BE2C (cell line): ENCODE data around the gene TATDN2.

Experiments used
- DNase-seq: peaks from one replicate; pipeline ENCODE4 v3.0.0-alpha.2; 2020
- H3K27me3 ChIP-seq: fragments of 250-450 bp; sonication (Bioruptor Pico); 2 replicates; pipeline ENCODE4 v1.5.1; 2020; ENCODE audit warnings: mild to moderate bottlenecking
- H3K36me3 ChIP-seq: fragments of 250-450 bp; sonication (Bioruptor Pico); 2 replicates; pipeline ENCODE4 v1.5.1; 2020; ENCODE audit warnings: mild to moderate bottlenecking
- H3K4me1 ChIP-seq: fragments of 250-450 bp; sonication (Bioruptor Pico); 2 replicates; pipeline ENCODE4 v1.5.1; 2020
- H3K4me3 ChIP-seq: 2 replicates; pipeline ENCODE4 v1.5.1; 2011; ENCODE audit warnings: low read depth, low read length
- H3K9me3 ChIP-seq: fragments of 250-450 bp; sonication (Bioruptor Pico); 2 replicates; pipeline ENCODE4 v1.5.1; 2020
- CTCF ChIP-seq: IDR thresholded peaks from 2 replicates; pipeline ENCODE4 v1.5.1; 2012; ENCODE audit warnings: mild to moderate bottlenecking, low read depth, low read length

TATDN2 gene

DNA sequence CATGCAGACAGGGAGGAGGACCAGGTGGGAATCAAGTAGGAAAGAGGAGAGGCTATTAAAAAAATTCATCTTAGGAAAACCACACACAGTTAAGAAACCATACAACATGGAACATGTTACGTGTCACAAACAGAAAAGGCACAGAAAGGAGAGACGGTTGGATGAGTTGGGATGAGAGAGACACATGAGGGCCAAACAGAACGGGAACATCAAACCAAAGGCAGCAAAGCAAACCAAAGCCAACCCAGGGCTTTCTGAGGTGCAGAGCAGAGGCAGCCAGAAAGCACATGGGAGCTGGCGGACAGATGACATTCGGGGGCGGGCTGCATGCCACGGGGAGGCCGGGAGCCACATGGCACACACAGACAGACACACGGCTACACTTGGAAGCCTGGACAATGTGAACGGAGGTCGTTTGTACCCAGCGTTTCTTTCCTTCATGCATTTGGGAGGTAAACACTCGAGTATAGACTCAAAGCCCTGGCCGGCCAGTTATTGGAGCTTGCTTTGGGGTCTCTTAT lies 81.3 kb downstream of the TATDN2 start:
- Histone ChIP-seq H3K4me3 (no peak overlapping the region), H3K9me3 (no peaks in the 10 kb centered on the region), H3K36me3 (no peaks in the 10 kb centered on the region), H3K4me1 (no peaks in the 10 kb centered on the region), H3K27me3 (no peaks in the 10 kb centered on the region)
- no peak for TF ChIP-seq CTCF
- DNase-seq, result no peak

GRCh38 chr3:10330319-10330718 lies 82.1 kb downstream of the TATDN2 start:
- no peak for DNase-seq
- Histone ChIP-seq H3K36me3 (no peaks in the 10 kb centered on the region), H3K4me3 (no peak overlapping the region), H3K4me1 (no peaks in the 10 kb centered on the region), H3K9me3 (no peaks in the 10 kb centered on the region), H3K27me3 (no peaks in the 10 kb centered on the region)
- TF ChIP-seq CTCF, result no peak
